ENCODE data around the gene LHPP.

- TF ChIP-seq CTCF (IDR thresholded peaks at IDR 0.05) (no peak), POLR2A (IDR thresholded peaks at IDR 0.05) (no peak)
Observed at GRCh38 chr10:124606822-124607221, 145.2 kb downstream of the LHPP start.

Measured in heart left ventricle (tissue), 13 donors.